Heart right ventricle (tissue), 16 donors: Measurements from ENCODE around the gene CXCL3. TPM values are rescaled to one million over a fixed set of nuclear protein-coding genes. Genes with fewer than 3 reads are reported as not detected.

ENCODE experiments used
- ATAC-seq, 8 donors: fragments of 200-7000 bp; cut with Tn5 transposase; one replicate each; pipeline ENCODE4 v1.9.1; 2020; ENCODE audit warnings: mild to moderate bottlenecking in 8 of 8, moderate library complexity in 8 of 8, moderate number of reproducible peaks in 1 of 8
- DNase-seq, 2 donors: peaks; one replicate each; pipeline ENCODE4 v3.0.0-alpha.2; 2020
- H3K27ac ChIP-seq, 10 donors: fragments of 200-600 bp; sonication (generic) in 2 of 10; one replicate each; pipeline versions ENCODE4 v1.5.0 to v1.8.0; 2020 to 2022; ENCODE audit warnings: mild to moderate bottlenecking in 3 of 10
- H3K27me3 ChIP-seq, 7 donors: fragments of 200-600 bp; one replicate each; pipeline ENCODE4 v1.8.0; 2021 to 2022; ENCODE audit warnings: mild to moderate bottlenecking in 2 of 7
- H3K36me3 ChIP-seq, 9 donors: fragments of 200-600 bp; sonication (generic) in 1 of 9; one replicate each; pipeline versions ENCODE4 v1.5.0 to v1.8.0; 2020 to 2022; ENCODE audit warnings: mild to moderate bottlenecking in 2 of 9
- H3K4me1 ChIP-seq, 9 donors: fragments of 200-600 bp; sonication (generic) in 1 of 9; one replicate each; pipeline versions ENCODE4 v1.5.0 to v1.8.0; 2020 to 2022; ENCODE audit warnings: mild to moderate bottlenecking in 4 of 9
- H3K4me3 ChIP-seq, 10 donors: fragments of 200-600 bp; sonication (generic) in 2 of 10; one replicate each; pipeline versions ENCODE4 v1.5.0 to v1.8.0; 2020 to 2022; ENCODE audit warnings: mild to moderate bottlenecking in 7 of 10, moderate library complexity in 2 of 10
- H3K9me3 ChIP-seq, 11 donors: fragments of 200-600 bp in 10 of 11; sonication (generic) in 2 of 11; one replicate each; pipeline versions ENCODE4 v1.5.0 to v1.8.0; 2013 to 2022; ENCODE audit warnings: mild to moderate bottlenecking in 2 of 11, control low read depth in 1 of 11, moderate library complexity in 1 of 11
- WGBS, 2 donors: extraction: QIAGEN DNeasy Blood & Tissue Kit; methylation state at CpG; one replicate each; pipeline ENCODE4 v1.1.7; 2013; ENCODE audit warnings: inconsistent platforms in 1 of 2; 5-methylcytosine and 5-hydroxymethylcytosine counted together
- intact Hi-C, 10 donors: fragments of 100-400 bp; cut with DNase I; formaldehyde crosslinking; loops; one replicate each; pipeline versions ENCODE4 v1.11.1 to v1.14.2; 2022
- polyA plus RNA-seq, 2 donors: library from polyadenylated mRNA; stranded (reverse); fragments of 200-250 nt; gene quantifications; one replicate each; pipeline ENCODE4 v1.2.3, GENCODE V29; 2013
- total RNA-seq, 10 donors: library from RNA; stranded (reverse); fragmentation: NEBNext Ultra II Directional in 3 of 10; extraction: Animal tissue kit (Norgen Biotek cat#: 25700) in 3 of 10; gene quantifications; one replicate each; pipeline versions ENCODE4 v1.2.1 to v1.2.4, GENCODE V29; 2021 to 2023
- TF ChIP-seq, protein P1 (sequence below), 9 donors: fragments of 200-600 bp; sonication (generic) in 2 of 9; IDR thresholded peaks; one replicate each; pipeline versions ENCODE4 v1.5.0 to v1.8.0; 2021 to 2022; ENCODE audit warnings: antibody characterized with exemption in 9 of 9, mild to moderate bottlenecking in 5 of 9, moderate library complexity in 1 of 9
- donor health status: Arrhythmogenic right ventricular cardiomyopathy.
- donor health status: ischemic (EF 13 %, LVEDD 7.1; RV severe dilation, severe dysfunction).
- donor health status: healthy with polysubstance abuse.
- donor health status: DM: no; HTN: yes; CAD: no.
- donor health status: DM: no; HTN: no; CAD: no.
- donor health status: ischemic (EF 25% LVEDD 6.9; RV normal size, moderate dysfunction).
- donor health status: ischemic (EF 25% LVEDD 5.7; RV mildly dilated, moderate dysfunction).
- donor health status: healthy.
- donor health status: DM: yes; HTN: yes; CAD: no.
- donor health status: Ischemic cardiomyopathy.
- donor health status: ischemic (EF 35%, LVEDD 5.7; RV mildly dilated, moderate dysfunction).
- donor health status: nonischemic (EF 11% LVEDD 7.7; RV severe dilation, severe dysfunction).
- donor health status: DM: yes; HTN: yes; CAD: no.
- donor health status: PGD.
- donor health status: ischemic (EF 29% LVEDD 5.4; RV normal size, mild dysfunction).
- donor health status: nonischemic (EF 23%, LVEDD 6.1; RV moderate dilation, normal function).

CXCL3 gene
- total and polyA plus RNA-seq, 12 donors = 0.24 to 5.1 (median 1.4) TPM; not detected in 1

DNA sequence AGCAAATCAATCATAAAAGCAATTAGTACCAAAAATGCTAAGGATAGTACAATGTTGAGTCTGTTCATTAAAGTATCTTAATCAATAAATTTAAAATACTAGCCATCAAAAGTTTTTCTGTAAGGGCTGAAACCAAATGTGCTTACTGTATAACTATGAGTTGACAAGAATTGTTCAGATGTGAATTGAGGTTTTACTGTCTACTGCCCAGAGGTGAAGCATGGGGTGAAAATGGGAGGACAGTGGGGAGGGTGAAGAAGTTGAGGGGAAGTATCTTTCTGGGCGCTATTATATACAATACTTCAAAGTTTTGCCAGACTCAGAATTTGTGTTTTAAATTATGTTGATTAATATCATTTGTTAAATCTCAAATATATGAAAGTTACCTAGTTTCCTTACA, 46.4 kb downstream of the CXCL3 start:
- WGBS, 2 donors = 0% methylated on average over 1 of the region's 1 CpG
- intact Hi-C loops = no loop called here
- ATAC-seq (no peak), DNase-seq (no peak)
- Histone ChIP-seq H3K9me3 (no peaks in the 10 kb centered on the region), H3K27me3 (peaks cover 0 to 21% (median 11%) of the 10 kb centered on the region in 7 donors), H3K4me3 (no peak overlapping the region), H3K27ac (no peak overlapping the region), H3K36me3 (no peaks in the 10 kb centered on the region), H3K4me1 (no peaks in the 10 kb centered on the region)
- TF ChIP-seq, protein P1, sequence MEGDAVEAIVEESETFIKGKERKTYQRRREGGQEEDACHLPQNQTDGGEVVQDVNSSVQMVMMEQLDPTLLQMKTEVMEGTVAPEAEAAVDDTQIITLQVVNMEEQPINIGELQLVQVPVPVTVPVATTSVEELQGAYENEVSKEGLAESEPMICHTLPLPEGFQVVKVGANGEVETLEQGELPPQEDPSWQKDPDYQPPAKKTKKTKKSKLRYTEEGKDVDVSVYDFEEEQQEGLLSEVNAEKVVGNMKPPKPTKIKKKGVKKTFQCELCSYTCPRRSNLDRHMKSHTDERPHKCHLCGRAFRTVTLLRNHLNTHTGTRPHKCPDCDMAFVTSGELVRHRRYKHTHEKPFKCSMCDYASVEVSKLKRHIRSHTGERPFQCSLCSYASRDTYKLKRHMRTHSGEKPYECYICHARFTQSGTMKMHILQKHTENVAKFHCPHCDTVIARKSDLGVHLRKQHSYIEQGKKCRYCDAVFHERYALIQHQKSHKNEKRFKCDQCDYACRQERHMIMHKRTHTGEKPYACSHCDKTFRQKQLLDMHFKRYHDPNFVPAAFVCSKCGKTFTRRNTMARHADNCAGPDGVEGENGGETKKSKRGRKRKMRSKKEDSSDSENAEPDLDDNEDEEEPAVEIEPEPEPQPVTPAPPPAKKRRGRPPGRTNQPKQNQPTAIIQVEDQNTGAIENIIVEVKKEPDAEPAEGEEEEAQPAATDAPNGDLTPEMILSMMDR (IDR thresholded peaks at IDR 0.05) = no peak

DNA sequence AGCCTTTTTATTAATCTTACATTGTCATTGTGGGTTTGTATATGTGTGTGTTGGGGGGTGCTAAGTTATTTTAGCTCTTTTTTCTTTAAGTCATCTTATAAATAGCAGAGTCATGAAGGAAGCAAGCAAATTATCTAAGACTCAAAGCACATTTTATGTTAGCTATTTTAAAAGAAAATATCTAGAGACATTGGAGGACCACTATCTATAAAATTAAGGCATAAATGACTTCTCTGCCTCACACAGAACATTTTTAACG, 46.8 kb downstream of the CXCL3 start:
- H3K27me3 ChIP-seq = peaks cover 0 to 18% (median 7%) of the 10 kb centered on the region in 7 donors
- TF ChIP-seq, protein P1 (IDR thresholded peaks at IDR 0.05) = no peak
- ATAC-seq = no peak

DNA sequence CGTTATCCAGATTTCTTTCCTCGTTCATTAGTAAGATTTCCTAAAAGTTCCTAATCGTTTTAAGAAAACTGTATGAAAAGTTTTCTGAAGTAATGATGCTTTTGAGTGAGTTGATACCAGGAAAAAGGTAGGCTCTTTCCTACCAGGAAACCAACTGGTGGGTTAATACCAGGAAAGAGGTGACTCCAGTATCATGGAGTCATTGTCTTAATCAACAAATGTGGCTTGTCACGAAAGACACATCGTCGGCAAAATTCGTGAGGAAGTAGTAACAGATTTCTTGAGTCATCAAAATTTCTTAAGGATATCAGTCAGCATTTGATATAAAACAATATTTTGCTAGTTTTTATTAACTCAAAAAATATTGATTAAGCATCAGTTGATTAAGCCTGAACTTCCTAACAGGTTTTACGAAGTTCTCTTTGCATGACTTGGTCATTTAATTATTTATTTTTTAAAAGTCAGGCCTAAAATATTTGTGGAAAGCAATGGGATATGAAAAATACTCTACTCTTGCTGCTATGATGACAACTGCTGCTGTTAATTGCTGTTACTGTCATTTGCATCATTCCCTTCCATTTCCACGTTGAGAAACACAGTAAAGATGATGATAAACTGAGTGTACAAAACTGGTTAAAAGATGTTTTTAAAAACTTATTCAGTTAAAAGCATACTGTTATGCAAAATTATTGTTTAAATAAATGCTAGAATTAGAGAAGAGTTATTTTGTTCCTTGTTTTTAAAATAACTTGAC, 47.3 kb downstream of the CXCL3 start:
- Histone ChIP-seq H3K27me3 (peaks cover 0 to 13% (median 3%) of the 10 kb centered on the region in 7 donors), H3K4me1 (no peaks in the 10 kb centered on the region), H3K4me3 (no peak overlapping the region), H3K27ac (no peak overlapping the region), H3K9me3 (no peaks in the 10 kb centered on the region), H3K36me3 (no peaks in the 10 kb centered on the region)
- WGBS, 2 donors = 90 to 92% methylated on average over 9 of the region's 9 CpGs
- ATAC-seq (no peak), DNase-seq (no peak)
- TF ChIP-seq, protein P1 (IDR thresholded peaks at IDR 0.05) = no peak
- intact Hi-C loops = no loop called here

More for the DNA sequence above, 46.8 kb downstream of the CXCL3 start:
- 89 to 93% methylated on average over 1 of the region's 1 CpG for WGBS, 2 donors
- Histone ChIP-seq H3K4me3 (no peak overlapping the region), H3K9me3 (no peaks in the 10 kb centered on the region), H3K36me3 (no peaks in the 10 kb centered on the region), H3K27ac (no peak overlapping the region), H3K4me1 (no peaks in the 10 kb centered on the region)
- no peak for DNase-seq
- intact Hi-C loops = no loop called here

DNA sequence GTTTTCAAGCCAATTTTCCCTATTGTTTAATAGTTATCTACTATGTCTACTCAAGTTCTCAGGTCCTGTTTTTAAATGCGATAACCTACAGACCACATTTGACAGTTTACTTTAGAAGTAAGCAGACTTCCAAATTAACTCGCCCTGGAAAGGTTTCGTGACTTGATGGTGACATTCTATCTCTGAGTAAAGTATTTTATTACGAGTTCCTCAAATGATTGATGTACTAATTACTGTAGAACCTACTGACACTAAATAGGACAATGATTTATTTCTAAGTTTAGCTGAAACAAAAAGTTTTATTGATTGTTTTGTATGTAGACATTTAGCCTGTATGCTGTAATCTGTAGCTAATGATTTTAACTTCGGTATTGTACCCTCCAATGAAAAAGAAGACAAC, 48.6 kb downstream of the CXCL3 start:
- DNase-seq (no peak), ATAC-seq (no peak)
- Histone ChIP-seq H3K4me3 (no peak overlapping the region), H3K36me3 (no peaks in the 10 kb centered on the region), H3K27me3 (peaks cover 0 to 4% (median 0%) of the 10 kb centered on the region in 7 donors), H3K4me1 (no peaks in the 10 kb centered on the region), H3K9me3 (no peaks in the 10 kb centered on the region), H3K27ac (no peak overlapping the region)
- intact Hi-C loops = no loop called here
- 75 to 76% methylated on average over 5 of the region's 5 CpGs for whole genome bisulfite sequencing, 2 donors
- TF ChIP-seq, protein P1 (IDR thresholded peaks at IDR 0.05) = no peak
